ENCODE measurements around the gene CASK. TPM values are rescaled to one million over a fixed set of nuclear protein-coding genes. Genes with fewer than 3 reads are reported as not detected.

Gene CASK, protein sequence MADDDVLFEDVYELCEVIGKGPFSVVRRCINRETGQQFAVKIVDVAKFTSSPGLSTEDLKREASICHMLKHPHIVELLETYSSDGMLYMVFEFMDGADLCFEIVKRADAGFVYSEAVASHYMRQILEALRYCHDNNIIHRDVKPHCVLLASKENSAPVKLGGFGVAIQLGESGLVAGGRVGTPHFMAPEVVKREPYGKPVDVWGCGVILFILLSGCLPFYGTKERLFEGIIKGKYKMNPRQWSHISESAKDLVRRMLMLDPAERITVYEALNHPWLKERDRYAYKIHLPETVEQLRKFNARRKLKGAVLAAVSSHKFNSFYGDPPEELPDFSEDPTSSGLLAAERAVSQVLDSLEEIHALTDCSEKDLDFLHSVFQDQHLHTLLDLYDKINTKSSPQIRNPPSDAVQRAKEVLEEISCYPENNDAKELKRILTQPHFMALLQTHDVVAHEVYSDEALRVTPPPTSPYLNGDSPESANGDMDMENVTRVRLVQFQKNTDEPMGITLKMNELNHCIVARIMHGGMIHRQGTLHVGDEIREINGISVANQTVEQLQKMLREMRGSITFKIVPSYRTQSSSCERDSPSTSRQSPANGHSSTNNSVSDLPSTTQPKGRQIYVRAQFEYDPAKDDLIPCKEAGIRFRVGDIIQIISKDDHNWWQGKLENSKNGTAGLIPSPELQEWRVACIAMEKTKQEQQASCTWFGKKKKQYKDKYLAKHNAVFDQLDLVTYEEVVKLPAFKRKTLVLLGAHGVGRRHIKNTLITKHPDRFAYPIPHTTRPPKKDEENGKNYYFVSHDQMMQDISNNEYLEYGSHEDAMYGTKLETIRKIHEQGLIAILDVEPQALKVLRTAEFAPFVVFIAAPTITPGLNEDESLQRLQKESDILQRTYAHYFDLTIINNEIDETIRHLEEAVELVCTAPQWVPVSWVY
- polyA plus RNA-seq (ENCODE audit: insufficient read length in 4 of 4) = 10 to 100 TPM; 41.0 to 58.6 (median 46.4) TPM

DNA sequence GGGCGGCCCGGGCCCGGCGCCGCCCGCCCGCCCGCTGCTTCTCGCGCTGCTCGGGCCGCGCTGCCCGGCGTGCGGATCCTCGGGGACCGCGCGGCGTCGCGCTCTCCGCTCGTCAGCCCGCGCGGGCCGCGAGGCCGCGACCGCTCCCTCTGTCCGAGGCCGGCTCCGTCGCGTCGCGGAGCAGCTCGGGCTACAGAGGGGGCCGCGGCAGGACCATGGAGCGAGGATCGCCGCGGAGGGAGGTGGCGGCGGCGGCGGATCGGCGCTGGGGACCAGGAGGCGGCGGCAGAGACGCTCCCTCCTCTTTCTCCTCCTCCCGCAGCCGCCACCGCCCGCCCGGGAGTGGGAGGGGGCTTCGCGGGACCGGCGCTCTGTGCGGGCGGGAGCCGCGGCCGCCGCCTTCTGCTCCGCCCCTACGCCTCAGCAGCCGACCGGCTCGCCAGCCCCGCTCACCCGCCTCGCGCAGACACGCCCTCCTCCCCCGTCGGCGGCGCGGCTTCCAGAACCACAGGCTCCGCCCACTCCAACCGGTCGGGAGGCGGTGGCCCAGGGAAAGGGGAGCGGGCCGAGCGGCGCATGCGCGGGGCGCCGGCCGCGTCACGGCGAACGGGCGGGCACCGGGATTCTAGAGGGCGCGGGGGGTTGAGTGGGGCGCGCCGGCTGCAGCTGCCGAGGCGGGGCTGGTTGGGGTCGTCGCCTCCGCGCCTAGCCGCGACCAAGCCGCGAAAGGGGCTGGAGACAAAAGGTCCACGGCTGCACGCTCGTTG, at the start of gene CASK:
TSS of gene CASK (minus strand) at position 344 of the 767 bp plus-strand sequence. CDS start 566 bp downstream, outside the sequence.
- peak; percentile 39 to 85 (median 76) for DNase-seq (ENCODE audit: low read depth in 4 of 4, low spot score in 2 of 4)

DNA sequence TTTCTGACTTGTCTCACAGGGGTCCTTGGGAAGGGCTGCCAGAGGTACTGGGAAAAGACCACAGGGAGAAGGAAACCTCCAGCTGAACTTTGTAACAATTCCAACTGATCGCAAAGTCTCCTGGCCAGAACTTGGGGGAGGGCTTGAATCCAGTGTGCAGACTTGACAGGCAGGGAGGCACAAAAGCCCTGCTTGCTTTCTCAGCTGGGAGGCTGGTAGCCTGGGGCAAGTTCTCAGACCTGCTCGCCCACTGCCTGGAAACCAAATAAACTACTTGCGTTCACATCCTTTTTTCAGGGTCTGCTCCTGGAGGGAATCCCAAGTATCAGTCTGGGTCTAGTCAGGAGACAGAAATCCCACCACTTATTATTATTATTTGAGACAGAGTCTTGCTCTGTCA, 48.0 kb upstream of the CASK start:
- DNase-seq (ENCODE audit: low read depth in 4 of 4, low spot score in 2 of 4) = no peak

DNA sequence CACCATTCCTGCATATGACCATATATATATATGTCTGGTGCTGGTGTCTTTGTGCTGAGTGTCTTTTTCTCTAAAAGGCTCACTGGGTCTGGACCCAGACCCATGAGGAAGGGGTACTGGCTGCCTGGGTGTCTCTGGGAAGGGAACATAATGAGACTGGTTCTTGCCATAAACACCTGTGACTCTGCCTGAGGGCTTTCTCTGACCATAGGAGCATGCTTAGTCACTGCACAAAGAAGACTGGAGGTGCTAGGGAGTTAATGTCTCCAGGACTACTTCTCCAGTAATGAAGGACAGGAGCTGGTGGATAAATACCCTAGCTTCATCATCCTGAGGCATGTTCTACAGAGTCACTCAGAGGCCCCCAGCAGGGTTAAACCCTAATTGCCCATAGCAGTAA, 47.1 kb upstream of the CASK start:
- no peak for DNase-seq (ENCODE audit: low read depth in 4 of 4, low spot score in 2 of 4)

DNA sequence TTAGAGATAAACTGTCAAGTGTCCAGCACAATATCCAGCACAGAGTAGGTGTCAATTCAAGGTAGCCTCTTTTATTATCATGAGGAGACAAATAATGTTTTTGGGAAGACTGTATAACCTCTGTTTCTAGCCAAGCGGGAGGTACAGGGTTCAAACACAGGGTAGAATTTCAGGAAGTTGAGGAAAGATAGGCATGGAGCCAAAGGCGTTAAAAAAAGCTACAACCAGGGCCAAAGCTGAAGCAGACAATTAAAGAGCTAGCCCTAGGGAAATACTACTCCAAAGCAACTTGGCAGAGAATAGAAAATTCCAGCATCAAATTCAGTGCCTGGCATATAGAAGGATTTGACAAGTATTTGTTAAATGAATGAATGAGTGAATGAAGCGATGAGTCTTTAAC, 40.0 kb upstream of the CASK start:
- DNase-seq (ENCODE audit: low read depth in 4 of 4, low spot score in 2 of 4) = peak in 1 of 4 donors; percentile 4

DNA sequence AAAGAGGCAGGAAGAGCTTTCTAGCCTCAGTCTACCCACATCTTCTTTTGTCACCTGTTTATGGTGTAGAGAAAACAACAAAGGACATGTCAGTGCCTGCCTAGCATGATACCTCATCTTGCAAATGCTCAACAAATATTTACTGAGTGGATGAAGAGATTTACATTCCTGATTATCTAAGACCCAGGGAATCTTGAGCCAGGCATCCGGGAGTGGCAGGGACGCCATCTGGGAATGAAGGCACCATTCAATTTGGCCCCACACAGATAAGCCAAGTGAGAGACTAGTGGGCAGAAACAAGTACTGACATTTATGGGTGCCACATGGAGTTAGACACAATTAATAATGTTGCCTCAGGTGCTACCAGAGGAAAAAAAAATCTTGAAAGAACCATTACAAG, 36.8 kb upstream of the CASK start:
- no peak for DNase-seq (ENCODE audit: low read depth in 4 of 4, low spot score in 2 of 4)

DNA sequence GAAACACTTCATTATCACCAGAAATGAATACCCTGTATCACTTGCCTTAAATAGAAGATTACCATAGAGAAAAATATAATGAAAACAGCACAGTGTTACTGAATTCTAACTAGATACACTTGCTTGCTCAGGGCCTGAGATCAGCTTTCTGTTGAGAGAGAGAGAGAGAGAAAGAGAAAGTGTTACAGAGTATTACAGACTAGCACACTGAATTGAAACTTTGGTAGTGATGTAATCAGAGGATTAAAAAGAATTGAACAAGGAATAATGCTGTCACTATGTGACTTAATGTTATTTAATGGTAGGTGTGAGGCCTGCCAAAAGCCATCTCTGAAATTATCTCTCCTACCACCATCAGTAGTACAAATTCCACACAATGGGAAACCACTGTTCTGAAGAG, 35.5 kb upstream of the CASK start:
- no peak for DNase-seq (ENCODE audit: low read depth in 4 of 4, low spot score in 2 of 4)

DNA sequence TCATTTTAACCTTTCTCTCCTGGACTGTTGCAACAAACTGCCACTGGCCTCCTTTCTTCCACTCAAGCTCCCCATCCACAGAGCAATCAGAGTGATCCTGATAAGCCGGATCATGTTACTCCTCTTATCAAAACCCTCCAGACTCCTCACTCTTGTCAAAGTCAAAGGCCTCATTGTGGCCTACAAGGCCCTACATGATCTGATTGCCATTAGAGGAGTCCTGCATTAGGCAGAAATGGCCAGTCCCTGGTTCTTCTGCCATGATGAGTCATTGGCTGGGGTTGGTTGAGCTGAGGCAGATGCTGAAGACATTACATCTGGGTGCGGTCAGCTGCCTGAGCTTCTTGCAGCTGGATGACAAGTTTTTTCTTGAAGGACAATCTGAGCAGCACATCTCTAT, 32.7 kb upstream of the CASK start:
- DNase-seq (ENCODE audit: low read depth in 4 of 4, low spot score in 2 of 4) = no peak

DNA sequence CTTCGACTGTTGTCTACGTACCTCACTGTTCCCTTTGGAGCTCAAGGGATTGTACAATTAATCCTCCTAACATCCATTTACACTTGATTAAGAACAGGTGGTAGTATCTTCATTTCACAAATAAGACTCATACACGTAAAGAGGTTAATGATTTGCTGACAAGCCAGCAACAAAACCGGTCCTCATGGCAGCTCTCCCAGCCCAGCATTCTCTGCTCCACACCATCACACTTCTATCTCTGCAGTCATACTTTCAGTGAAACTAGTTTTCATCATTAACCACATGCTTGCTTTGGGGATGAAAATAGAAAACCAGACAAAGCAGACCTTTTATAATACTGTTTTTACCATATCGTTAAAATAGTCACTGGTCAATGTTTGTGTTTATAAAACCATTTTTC, 28.7 kb upstream of the CASK start:
- DNase-seq (ENCODE audit: low read depth in 4 of 4, low spot score in 2 of 4) = no peak

DNA sequence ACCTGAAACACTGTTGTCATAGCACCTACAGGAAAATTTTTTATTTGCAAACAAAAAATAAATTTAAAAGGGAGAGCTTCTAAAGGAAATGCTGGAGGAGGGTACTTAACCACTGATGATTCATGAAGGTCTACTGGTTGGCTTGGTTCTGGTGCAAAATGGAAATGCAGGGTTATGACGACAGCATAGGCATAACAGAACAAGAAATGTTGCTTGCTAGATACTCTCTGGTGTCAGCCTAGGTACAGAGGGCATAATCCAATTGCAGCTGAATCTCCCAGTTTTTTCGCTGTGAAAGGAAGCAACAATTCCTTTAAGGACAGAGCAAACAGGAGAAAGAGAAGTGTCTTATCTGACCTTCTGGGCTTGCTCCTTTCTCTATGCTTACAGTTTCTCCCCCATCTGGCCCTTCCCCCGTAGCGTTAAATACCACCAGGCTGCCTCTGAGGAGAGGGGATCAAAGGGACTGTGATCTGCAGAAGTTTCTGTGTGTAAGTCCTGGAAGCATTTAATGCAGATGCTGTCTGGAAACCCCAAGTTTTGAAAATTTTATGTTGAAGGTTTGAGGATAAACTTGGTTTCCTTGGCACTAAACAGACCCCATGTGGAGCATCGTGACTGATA, 23.7 kb upstream of the CASK start:
- no peak for DNase-seq (ENCODE audit: low read depth in 4 of 4, low spot score in 2 of 4)

DNA sequence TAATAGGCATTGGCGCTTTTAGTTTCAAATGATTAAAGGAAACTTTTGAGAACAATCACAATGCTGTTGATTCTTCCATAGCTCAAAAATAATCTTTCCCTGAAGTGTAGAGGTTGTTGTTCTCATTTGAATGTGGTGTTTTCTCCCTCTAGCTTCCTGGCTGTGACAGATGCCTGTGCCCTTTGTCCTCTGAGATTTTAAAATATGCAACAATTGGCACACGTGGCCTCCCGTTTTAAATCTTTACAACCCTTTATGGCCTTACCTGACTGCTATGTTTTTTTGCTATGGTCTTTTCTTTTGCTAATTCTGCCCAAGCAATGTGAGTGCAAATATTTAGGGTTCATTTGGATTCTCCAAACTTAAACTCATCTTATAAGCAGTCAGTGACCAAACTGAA, 22.9 kb upstream of the CASK start:
- no peak for DNase-seq (ENCODE audit: low read depth in 4 of 4, low spot score in 2 of 4)

DNA sequence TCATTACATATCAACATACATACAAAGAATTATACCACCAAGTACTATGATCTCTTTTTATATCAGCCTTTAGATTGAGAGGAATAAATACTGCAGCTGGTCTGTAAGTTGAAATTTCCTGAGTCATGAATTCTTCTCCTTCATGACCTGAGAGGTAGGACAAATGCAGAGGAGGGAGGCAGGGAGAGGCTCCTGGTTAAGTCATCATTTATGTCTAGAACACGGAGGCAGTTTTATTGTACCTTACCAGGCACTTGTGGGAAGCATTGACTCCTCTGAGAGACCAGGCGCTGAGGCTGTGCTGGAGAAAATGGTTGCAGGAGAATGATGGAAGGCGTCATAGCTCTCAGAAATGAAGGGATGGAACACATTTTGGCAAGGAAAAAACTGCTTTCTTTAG, 12.5 kb upstream of the CASK start:
- DNase-seq (ENCODE audit: low read depth in 4 of 4, low spot score in 2 of 4) = no peak

DNA sequence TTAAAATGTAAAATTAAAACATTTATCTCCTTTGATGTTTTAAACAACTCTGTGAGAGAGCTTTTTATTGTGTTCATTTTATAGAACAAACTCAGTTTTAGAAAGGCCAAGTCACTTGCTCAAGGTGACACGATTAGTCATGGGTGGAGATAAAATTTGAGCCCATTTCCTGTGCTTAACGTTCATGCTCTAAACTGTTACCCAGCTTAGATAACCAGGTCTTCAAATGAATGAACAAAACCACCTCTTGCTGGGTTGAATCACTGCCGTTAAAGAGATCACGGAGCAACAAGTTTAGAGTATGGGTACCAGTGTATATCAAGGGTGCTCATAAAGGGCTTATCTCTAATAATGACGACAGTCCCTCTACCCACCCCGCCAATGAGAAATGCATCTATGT, 10.2 kb upstream of the CASK start:
- DNase-seq (ENCODE audit: low read depth in 4 of 4, low spot score in 2 of 4) = no peak

DNA sequence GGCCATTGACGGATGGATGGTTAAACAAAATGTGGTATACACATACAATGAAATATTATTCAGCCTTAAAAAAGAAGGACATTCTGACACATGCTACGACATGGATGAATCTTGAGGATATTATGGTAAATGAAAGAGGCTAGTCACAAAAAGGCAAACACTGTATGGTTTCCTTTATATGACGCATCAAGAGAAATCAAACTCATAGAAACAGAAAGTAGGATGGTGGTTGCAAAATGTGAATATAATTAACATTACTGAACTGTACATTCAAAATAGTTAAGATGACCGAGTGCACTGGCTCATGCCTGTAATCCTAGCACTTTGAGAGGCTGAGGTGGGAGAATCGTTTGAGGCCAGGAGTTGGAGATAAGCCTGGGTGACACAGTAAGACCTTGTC, 9.5 kb upstream of the CASK start:
- no peak for DNase-seq (ENCODE audit: low read depth in 4 of 4, low spot score in 2 of 4)

DNA sequence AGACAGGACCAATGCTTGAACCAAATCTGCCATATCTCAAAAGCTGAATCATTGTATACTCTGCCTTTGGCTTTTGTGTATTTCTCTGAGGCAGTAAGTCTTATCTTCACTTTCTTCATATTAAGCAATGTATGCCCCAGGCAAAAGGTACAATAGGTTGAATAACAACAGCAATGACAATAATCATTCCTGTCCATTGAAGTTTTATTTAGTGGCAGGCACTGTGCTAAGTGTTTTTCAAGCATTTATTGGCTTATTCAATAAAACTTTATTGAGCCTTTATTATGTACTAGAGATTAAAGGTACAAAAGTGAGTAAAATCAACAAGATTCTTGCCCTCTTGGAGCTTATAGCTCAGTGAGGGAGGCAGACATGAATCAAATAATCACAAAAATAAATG, 8.2 kb upstream of the CASK start:
- DNase-seq (ENCODE audit: low read depth in 4 of 4, low spot score in 2 of 4) = no peak

DNA sequence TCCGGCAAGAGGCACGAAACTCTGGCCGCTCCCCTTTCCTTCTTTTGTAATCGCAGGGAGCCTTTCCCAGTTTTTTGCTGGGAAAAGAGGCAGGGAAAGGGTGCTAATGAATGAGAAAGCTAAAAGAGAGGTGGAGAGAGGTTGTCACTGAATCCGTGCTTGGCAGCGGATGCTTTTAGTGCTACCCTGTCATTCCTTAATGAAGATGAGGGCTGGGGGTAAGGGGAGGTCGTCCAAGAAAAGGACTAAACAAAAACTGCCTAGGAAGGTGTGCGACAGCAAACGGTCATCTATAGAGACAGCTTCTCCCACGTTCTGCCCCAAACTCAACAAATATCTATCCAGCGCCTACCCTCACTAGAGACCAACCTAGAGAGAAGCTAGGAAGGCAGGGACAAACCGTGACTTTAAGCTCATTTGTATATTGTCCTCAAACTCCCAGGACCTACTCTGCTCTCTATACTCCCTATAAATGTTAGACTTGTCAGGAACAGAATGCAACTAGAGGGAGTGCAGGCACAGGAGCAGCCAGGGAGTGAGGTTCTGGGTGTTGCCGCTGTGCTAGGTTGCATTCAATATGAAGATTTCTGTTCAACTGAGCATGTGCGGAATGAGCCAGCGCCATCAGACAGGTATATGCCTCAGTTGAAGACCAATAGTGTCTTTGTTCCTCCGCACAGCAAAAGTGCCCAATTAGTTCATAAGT, 777 bp upstream of the CASK start:
- peak in 2 of 4 donors; percentile 18 to 37 for DNase-seq (ENCODE audit: low read depth in 4 of 4, low spot score in 2 of 4)

DNA sequence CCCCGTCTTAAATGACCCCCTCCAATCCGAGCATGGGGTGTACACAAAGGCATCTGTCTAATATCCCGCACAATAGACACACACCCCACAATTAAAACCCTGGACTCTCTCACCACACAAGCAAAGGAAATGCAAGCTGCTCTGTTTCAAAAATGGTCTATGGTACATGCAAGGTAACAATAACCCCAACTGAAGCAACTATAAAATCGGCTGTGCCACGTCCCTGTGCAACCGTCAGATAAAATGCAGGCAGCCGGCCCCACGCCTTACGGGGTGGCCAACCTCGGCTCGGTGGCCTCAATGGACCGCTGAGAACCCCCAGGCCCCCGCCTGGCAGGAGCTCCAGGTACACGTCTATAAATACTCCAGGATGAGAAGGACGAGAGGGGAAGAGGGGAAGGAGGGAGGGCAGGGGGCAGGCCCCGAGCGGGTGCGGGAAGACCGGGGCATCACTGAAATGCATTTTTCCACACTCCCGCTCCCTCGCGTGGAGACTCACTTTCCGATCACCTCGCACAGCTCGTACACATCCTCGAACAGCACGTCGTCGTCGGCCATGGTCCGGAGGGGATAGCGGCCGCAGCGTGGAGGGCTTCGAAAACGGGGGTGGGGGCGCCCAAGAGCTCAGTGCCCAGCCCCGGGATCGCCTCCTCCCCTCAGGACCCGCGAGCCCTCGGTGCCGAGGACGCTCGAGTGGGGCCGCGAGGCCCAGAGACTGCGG, 763 bp downstream of the CASK start:
- DNase-seq (ENCODE audit: low read depth in 4 of 4, low spot score in 2 of 4) = peak in 2 of 4 donors; percentile 3 to 8

DNA sequence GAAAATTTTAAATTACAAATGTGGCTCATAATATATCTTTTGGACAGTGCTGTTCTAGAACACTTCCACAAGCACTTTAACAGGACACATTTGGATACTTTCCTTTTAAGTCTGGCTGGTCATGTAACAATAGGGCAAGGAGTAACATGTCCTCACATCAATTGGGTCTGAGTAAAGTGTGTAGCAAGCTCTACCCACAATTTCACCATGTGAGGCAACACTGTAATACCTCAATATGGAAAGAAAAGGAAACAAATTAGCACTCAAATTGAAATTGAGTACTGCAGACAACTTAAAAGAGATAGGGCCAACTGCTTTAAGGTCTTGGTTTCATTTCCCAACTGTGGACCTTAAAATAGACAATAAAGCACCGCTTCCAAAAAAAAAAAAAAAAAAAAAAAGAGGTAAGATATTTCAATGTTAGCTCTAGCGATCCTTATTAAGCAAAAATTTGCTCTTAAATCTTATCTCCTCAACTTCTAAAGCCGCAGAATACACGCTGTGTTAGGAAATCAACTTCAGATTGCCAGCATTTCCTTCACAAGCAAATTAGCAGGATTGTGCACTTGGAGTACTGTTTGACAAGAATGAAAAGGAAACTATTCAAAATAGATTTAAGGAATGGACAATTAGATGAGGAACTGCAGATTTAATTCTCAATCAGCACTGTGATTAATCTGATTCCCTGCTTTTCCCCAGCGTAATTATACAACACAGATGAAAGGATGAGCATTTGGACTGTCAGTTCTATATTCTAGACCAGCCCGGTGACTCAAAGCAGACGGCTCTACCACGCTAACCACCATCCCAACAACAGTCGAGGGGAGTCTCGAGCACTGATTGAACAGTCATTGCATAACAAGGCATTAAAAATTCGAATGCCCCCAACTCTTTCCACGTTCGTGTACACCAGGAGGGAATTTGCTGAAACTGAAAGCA, 1.6 kb downstream of the CASK start:
- DNase-seq (ENCODE audit: low read depth in 4 of 4, low spot score in 2 of 4) = no peak

DNA sequence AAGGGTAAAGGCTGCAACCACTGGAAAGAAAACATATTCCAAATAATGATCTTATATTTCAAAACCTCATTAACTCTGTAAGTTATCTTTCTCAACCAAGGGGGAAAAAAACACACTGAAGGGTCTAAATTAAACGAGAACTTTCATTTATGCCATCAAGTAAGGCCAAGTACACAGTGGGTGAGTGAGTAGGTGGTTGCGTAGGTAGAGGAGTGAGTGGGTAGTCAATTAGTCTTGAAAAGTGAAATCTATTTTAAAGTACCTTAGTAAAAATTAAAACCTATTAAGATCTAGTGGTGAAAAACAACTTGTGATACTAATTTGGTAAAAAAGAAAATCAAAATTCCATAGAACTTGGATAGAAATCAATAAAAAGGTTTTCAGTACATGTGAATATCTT, 3.5 kb downstream of the CASK start:
- DNase-seq (ENCODE audit: low read depth in 4 of 4, low spot score in 2 of 4) = no peak
